Measurements from ENCODE around the gene CHODL. TPM values are rescaled to one million over a fixed set of nuclear protein-coding genes. Genes with fewer than 3 reads are reported as not detected.

Gene CHODL
- polyA plus RNA-seq, 2 of the 4 experiments (the other 2 are of a cell fraction), result not detected

GRCh38 chr21:18294100-18294499 lies 49.5 kb downstream of the CHODL start (continued):
- TF ChIP-seq CEBPB (IDR thresholded peaks at IDR 0.05) (no peak), JUNB (IDR thresholded peaks at IDR 0.05) (no peak)

- DNase-seq (ENCODE audit: low read depth in 1 of 2, low spot score in 1 of 2) (no peak), FAIRE-seq (no peak), ATAC-seq (no peak)
- Histone ChIP-seq H3K4me3 (no peak overlapping the region), H3K4me2 (no peak overlapping the region), H3K9me3 (no peaks in the 10 kb centered on the region), H3K27ac (no peak overlapping the region), H3K4me1 (no peaks in the 10 kb centered on the region)
- CTCF ChIA-PET, result no interaction called here
- POLR2A ChIA-PET, result no interaction called here
- TF ChIP-seq CBX2 (IDR thresholded peaks at IDR 0.05; ENCODE audit: borderline replicate concordance, low read depth) (no peak), HDAC2 (IDR thresholded peaks at IDR 0.05) (no peak), MAFK (IDR thresholded peaks at IDR 0.05; ENCODE audit: partially characterized antibody) (no peak), MAX (IDR thresholded peaks at IDR 0.05) (no peak), GATA3 (IDR thresholded peaks at IDR 0.05; ENCODE audit: borderline replicate concordance) (no peak), E2F6 (IDR thresholded peaks at IDR 0.05; ENCODE audit: borderline replicate concordance, low read depth) (no peak), CTCF (IDR thresholded peaks at IDR 0.05) (no peak), RNF2 (IDR thresholded peaks at IDR 0.05; ENCODE audit: borderline replicate concordance, low read depth) (no peak), SMC3 (IDR thresholded peaks at IDR 0.05) (no peak), PHF8 (IDR thresholded peaks at IDR 0.05; ENCODE audit: borderline replicate concordance, low read depth) (no peak), SREBF2 (IDR thresholded peaks at IDR 0.05) (no peak)
- 0% methylated on average over 1 of the region's 1 CpG for WGBS (ENCODE audit: missing lambda C conversion rate)
Measured at GRCh38 chr21:18298228-18298627, 53.6 kb downstream of the CHODL start.

Other genes starting within 250 kb of the CHODL start
- 0.05 and 0.14 TPM in 2 replicates for gene TMPRSS15, start 159.0 kb downstream of the CHODL start, polyA plus RNA-seq (2011; rRNA removed)
- gene TMPRSS15, start 159.0 kb downstream of the CHODL start, polyA plus RNA-seq (2017; fragmentation: RNase III; extraction: RNeasy Plus Mini Kit Qiagen cat#74134 plus additional on column Dnase treatment), result not detected in 3 replicates